K562 (cell line): Measurements from ENCODE around the gene ZNF792. TPM values are rescaled to one million over a fixed set of nuclear protein-coding genes. Genes with fewer than 3 reads are reported as not detected.
A peak's percentile ranks its signal among the peaks of the same experiment; 100 is the strongest.

Experiments
- BMI1 ChIP-seq: fragments of 150-350 bp; IDR thresholded peaks from 2 replicates; pipeline ENCODE4 v1.6.1; 2014; ENCODE audit warnings: low read length
- CREBBP ChIP-seq: IDR thresholded peaks from one replicate; pipeline ENCODE4 v1.6.1; 2012; ENCODE audit warnings: low read depth, mild to moderate bottlenecking, control low read depth, inconsistent platforms, low read length
- ELF4 ChIP-seq: fragments of 450-650 bp; formaldehyde crosslinking; IDR thresholded peaks from 2 replicates; pipeline ENCODE4 v1.4.0; 2022; ENCODE audit warnings: missing genetic modification characterization
- ETV6 ChIP-seq, 3 experiments: fragments of 150-350 bp in 1 of 3; sonication (generic) in 1 of 3; formaldehyde crosslinking in 1 of 3; IDR thresholded peaks; 2 replicates each; pipeline versions ENCODE4 v1.6.1 to v1.8.0; 2014 to 2022; ENCODE audit warnings: borderline replicate concordance in 2 of 3, low read depth in 2 of 3, antibody characterized with exemption in 1 of 3, low read length in 1 of 3, mild to moderate bottlenecking in 1 of 3, missing genetic modification reagents in 1 of 3
- GABPB1 ChIP-seq: sonication (generic); formaldehyde crosslinking; IDR thresholded peaks from 2 replicates; pipeline ENCODE4 v1.8.0; 2022; ENCODE audit warnings: mild to moderate bottlenecking, missing genetic modification reagents
- HDAC1 ChIP-seq, 2 experiments: fragments of 450-650 bp; IDR thresholded peaks; 2 replicates each; pipeline ENCODE4 v1.6.1; 2016 to 2017; ENCODE audit warnings: inconsistent platforms in 1 of 2, mild to moderate bottlenecking in 1 of 2, moderate library complexity in 1 of 2
- HNRNPUL1 ChIP-seq: fragments of 200-400 bp; formaldehyde crosslinking; IDR thresholded peaks from 2 replicates; pipeline ENCODE4 v1.6.1; 2017; ENCODE audit warnings: low read length
- HOXB6 ChIP-seq: fragments of 250-450 bp; sonication (Bioruptor Pico); IDR thresholded peaks from 2 replicates; pipeline ENCODE4 v1.5.1; 2022; ENCODE audit warnings: mild to moderate bottlenecking, borderline replicate concordance
- LCOR ChIP-seq: sonication (generic); formaldehyde crosslinking; IDR thresholded peaks from 2 replicates; pipeline ENCODE4 v1.8.0; 2022; ENCODE audit warnings: mild to moderate bottlenecking, missing genetic modification reagents
- NFRKB ChIP-seq: fragments of 450-650 bp; IDR thresholded peaks from 2 replicates; pipeline ENCODE4 v1.6.1; 2016; ENCODE audit warnings: low read depth
- RBM34 ChIP-seq: fragments of 200-400 bp; formaldehyde crosslinking; IDR thresholded peaks from 2 replicates; pipeline ENCODE4 v1.6.1; 2018; ENCODE audit warnings: low read length, borderline replicate concordance; ENCODE audit not compliant: insufficient read depth
- SIN3A ChIP-seq, 2 experiments: fragments of 150-350 bp in 1 of 2; IDR thresholded peaks; 2 replicates each; pipeline ENCODE4 v1.6.1; 2011 to 2016; ENCODE audit warnings: borderline replicate concordance in 2 of 2, low read depth in 2 of 2, low read length in 2 of 2, mild to moderate bottlenecking in 2 of 2, moderate library complexity in 2 of 2; ENCODE audit not compliant: control insufficient read depth in 1 of 2
- SMARCA4 ChIP-seq: fragments of 450-650 bp; IDR thresholded peaks from 2 replicates; pipeline ENCODE4 v1.6.1; 2016
- SREBF2 ChIP-seq: sonication (generic); formaldehyde crosslinking; IDR thresholded peaks from 2 replicates; pipeline ENCODE4 v1.4.0; 2020; ENCODE audit warnings: mild to moderate bottlenecking, missing genetic modification reagents
- ZNF589 ChIP-seq: fragments of 200-800 bp; sonication (Bioruptor generic); IDR thresholded peaks from 2 replicates; pipeline ENCODE4 v1.6.1; 2016; ENCODE audit warnings: low read depth, missing genetic modification characterization, missing compliant biosample characterization
- polyA plus RNA-seq, 8 experiments: library from polyadenylated mRNA; depleted of rRNA in 4 of 8; stranded (reverse) in 5 of 8; unstranded in 3 of 8; fragments of >200 nt; fragmentation: Nextera tagmentation in 2 of 8; fragmentation: Illumina TruSeq in 1 of 8; extraction: Ambion mirVana in 2 of 8; extraction: Trizol in 1 of 8; gene quantifications; 2 replicates each; pipeline versions ENCODE4 v1.2.1 to v1.2.3, GENCODE V29; 2011 to 2014; ENCODE audit warnings: inconsistent platforms in 1 of 8, missing spikeins in 1 of 8
- total RNA-seq, 7 experiments: library from RNA; depleted of rRNA in 6 of 7; stranded (reverse); fragments of >200 nt in 6 of 7; fragmentation: Illumina TruSeq in 2 of 7; extraction: Trizol in 2 of 7; gene quantifications; 2 replicates each; pipeline versions ENCODE4 v1.2.1 to v1.2.3, GENCODE V29; 2011 to 2021; ENCODE audit warnings: low replicate concordance in 1 of 7
- TF ChIP-seq, protein P1 (sequence below): fragments of 250-450 bp; sonication (Bioruptor Pico); IDR thresholded peaks from 2 replicates; pipeline ENCODE4 v1.8.0; 2021; ENCODE audit warnings: mild to moderate bottlenecking, moderate library complexity
- TF ChIP-seq, protein P2 (sequence below): fragments of 450-650 bp; IDR thresholded peaks from 2 replicates; pipeline ENCODE4 v1.6.1; 2017; ENCODE audit warnings: mild to moderate bottlenecking, moderate library complexity
- TF ChIP-seq, protein P3 (sequence below): sonication (generic); formaldehyde crosslinking; IDR thresholded peaks from 2 replicates; pipeline ENCODE4 v1.8.0; 2022; ENCODE audit warnings: mild to moderate bottlenecking, missing genetic modification reagents
- TF ChIP-seq, protein P4 (sequence below): fragments of 250-450 bp; sonication (Bioruptor Pico); IDR thresholded peaks from 2 replicates; pipeline ENCODE4 v1.8.0; 2022; ENCODE audit warnings: inconsistent platforms, mild to moderate bottlenecking, moderate library complexity, borderline replicate concordance

Gene ZNF792
- total and polyA plus RNA-seq, 9 of the 15 experiments (the other 6 are each of a cell fraction or from before 2014, with no cell fraction given): 3.3 to 16.5 (median 10.4) TPM

DNA sequence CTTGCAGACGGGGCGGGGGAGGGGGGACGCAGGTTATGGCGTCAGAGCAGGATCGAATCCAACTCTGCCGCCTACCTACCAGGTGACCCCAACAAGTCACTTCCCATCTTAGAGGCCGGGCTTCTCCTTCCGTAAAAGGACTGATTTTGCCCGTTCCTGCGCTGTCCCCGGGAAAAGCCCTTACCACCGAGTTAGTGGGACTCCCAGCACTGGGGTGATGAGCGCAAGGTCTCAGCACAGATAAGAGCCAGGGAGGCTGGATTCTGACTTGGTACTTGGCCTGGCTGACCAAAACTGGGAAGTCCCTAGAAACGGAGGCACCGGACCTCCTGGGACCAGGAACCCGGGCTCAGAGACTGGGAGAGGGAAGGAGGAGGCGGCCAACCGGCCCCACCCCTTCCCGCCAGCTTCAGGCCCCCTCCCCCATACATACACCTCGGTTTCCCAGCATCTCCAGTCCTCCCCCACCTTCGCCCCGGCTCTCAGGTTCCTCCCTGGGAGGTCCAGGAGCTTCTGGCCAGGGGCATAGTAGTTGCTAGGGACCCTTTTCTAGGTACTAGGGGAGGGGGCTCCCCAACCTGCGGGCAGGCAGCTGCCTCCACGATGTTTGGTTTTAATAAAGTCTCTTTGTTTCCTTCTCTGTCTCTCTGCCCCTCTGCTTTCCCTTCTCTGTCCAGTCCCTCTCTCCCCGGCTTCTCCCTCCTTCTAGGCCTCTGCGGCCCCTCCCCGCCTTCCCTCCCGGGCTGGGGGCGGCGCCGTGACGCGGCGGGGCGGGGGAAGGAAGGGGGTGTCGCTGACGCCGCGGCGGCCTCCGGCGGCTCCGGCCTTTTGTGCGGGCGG, 35.7 kb upstream of the ZNF792 start, which contains the start of gene GRAMD1A (continued):
- TF ChIP-seq, protein P1, sequence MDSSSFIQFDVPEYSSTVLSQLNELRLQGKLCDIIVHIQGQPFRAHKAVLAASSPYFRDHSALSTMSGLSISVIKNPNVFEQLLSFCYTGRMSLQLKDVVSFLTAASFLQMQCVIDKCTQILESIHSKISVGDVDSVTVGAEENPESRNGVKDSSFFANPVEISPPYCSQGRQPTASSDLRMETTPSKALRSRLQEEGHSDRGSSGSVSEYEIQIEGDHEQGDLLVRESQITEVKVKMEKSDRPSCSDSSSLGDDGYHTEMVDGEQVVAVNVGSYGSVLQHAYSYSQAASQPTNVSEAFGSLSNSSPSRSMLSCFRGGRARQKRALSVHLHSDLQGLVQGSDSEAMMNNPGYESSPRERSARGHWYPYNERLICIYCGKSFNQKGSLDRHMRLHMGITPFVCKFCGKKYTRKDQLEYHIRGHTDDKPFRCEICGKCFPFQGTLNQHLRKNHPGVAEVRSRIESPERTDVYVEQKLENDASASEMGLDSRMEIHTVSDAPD (CRISPR knock-in tag): no peak
- no peak for TF ChIP-seq LCOR (CRISPR knock-in tag)
- no peak for TF ChIP-seq ZNF589 (CRISPR knock-in tag)
- no peak for TF ChIP-seq HDAC1 (IDR thresholded peaks at IDR 0.05)
- no peak for TF ChIP-seq SIN3A (IDR thresholded peaks at IDR 0.05; ENCODE audit: borderline replicate concordance in 2 of 2, control insufficient read depth in 1 of 2, low read depth in 2 of 2, low read length in 2 of 2)
- no peak for TF ChIP-seq GABPB1 (CRISPR knock-in tag)
- no peak for TF ChIP-seq CREBBP
- no peak for TF ChIP-seq RBM34
- TF ChIP-seq SMARCA4: no peak
- no peak for TF ChIP-seq HNRNPUL1
- TF ChIP-seq BMI1: no peak
- TF ChIP-seq, protein P2, sequence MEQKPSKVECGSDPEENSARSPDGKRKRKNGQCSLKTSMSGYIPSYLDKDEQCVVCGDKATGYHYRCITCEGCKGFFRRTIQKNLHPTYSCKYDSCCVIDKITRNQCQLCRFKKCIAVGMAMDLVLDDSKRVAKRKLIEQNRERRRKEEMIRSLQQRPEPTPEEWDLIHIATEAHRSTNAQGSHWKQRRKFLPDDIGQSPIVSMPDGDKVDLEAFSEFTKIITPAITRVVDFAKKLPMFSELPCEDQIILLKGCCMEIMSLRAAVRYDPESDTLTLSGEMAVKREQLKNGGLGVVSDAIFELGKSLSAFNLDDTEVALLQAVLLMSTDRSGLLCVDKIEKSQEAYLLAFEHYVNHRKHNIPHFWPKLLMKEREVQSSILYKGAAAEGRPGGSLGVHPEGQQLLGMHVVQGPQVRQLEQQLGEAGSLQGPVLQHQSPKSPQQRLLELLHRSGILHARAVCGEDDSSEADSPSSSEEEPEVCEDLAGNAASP: no peak
- TF ChIP-seq ELF4 (CRISPR knock-in tag): no peak
- TF ChIP-seq, protein P3, sequence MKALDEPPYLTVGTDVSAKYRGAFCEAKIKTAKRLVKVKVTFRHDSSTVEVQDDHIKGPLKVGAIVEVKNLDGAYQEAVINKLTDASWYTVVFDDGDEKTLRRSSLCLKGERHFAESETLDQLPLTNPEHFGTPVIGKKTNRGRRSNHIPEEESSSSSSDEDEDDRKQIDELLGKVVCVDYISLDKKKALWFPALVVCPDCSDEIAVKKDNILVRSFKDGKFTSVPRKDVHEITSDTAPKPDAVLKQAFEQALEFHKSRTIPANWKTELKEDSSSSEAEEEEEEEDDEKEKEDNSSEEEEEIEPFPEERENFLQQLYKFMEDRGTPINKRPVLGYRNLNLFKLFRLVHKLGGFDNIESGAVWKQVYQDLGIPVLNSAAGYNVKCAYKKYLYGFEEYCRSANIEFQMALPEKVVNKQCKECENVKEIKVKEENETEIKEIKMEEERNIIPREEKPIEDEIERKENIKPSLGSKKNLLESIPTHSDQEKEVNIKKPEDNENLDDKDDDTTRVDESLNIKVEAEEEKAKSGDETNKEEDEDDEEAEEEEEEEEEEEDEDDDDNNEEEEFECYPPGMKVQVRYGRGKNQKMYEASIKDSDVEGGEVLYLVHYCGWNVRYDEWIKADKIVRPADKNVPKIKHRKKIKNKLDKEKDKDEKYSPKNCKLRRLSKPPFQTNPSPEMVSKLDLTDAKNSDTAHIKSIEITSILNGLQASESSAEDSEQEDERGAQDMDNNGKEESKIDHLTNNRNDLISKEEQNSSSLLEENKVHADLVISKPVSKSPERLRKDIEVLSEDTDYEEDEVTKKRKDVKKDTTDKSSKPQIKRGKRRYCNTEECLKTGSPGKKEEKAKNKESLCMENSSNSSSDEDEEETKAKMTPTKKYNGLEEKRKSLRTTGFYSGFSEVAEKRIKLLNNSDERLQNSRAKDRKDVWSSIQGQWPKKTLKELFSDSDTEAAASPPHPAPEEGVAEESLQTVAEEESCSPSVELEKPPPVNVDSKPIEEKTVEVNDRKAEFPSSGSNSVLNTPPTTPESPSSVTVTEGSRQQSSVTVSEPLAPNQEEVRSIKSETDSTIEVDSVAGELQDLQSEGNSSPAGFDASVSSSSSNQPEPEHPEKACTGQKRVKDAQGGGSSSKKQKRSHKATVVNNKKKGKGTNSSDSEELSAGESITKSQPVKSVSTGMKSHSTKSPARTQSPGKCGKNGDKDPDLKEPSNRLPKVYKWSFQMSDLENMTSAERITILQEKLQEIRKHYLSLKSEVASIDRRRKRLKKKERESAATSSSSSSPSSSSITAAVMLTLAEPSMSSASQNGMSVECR (CRISPR knock-in tag): no peak
- peak; percentile 36; the same call in 1 of the 2 replicates for TF ChIP-seq NFRKB
- TF ChIP-seq SREBF2 (CRISPR knock-in tag): no peak
- no peak for TF ChIP-seq HOXB6 (CRISPR knock-in tag)
- TF ChIP-seq ETV6 (IDR thresholded peaks at IDR 0.05; ENCODE audit: borderline replicate concordance in 1 of 2, low read depth in 2 of 2, low read length in 1 of 2): no peak
- TF ChIP-seq ETV6 (CRISPR knock-in tag; IDR thresholded peaks at IDR 0.05; ENCODE audit: borderline replicate concordance): no peak
- TF ChIP-seq, protein P4, sequence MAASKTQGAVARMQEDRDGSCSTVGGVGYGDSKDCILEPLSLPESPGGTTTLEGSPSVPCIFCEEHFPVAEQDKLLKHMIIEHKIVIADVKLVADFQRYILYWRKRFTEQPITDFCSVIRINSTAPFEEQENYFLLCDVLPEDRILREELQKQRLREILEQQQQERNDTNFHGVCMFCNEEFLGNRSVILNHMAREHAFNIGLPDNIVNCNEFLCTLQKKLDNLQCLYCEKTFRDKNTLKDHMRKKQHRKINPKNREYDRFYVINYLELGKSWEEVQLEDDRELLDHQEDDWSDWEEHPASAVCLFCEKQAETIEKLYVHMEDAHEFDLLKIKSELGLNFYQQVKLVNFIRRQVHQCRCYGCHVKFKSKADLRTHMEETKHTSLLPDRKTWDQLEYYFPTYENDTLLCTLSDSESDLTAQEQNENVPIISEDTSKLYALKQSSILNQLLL (CRISPR knock-in tag): no peak
